Prostate gland (tissue), 2 donors: ENCODE results near the gene RUNX3. TPM values are rescaled to one million over a fixed set of nuclear protein-coding genes. Genes with fewer than 3 reads are reported as not detected.

Source experiments
- DNase-seq: peaks from one replicate; pipeline ENCODE4 v3.0.0-alpha.2; 2019; ENCODE audit warnings: low spot score
- H3K27ac ChIP-seq, 2 donors: fragments of 200-600 bp; sonication (generic); 2 replicates each; pipeline ENCODE4 v1.5.1; 2017 to 2019
- H3K27me3 ChIP-seq: fragments of 200-600 bp; sonication (generic); replicated peaks from 2 replicates; pipeline ENCODE4 v1.5.1; 2019; ENCODE audit not compliant: insufficient read depth
- H3K36me3 ChIP-seq, 2 donors: fragments of 200-600 bp; sonication (generic); 1 replicate in 1 of 2; 2 replicates in 1 of 2; pipeline versions ENCODE4 v1.5.1 to v1.8.1; 2017 to 2019
- H3K4me1 ChIP-seq: fragments of 200-600 bp; sonication (generic); replicated peaks from 2 replicates; pipeline ENCODE4 v1.5.1; 2019
- H3K4me3 ChIP-seq, 2 donors: fragments of 200-600 bp; sonication (generic); 2 replicates each; pipeline ENCODE4 v1.5.1; 2017 to 2019
- H3K9me3 ChIP-seq: fragments of 200-600 bp; sonication (generic); 2 replicates; pipeline ENCODE4 v1.5.1; 2017
- CTCF ChIP-seq, 4 experiments: fragments of 200-600 bp in 2 of 4; fragments of 450-650 bp in 2 of 4; sonication (generic) in 2 of 4; IDR thresholded peaks; 1 replicate in 3 of 4; 2 replicates in 1 of 4; pipeline ENCODE4 v1.5.1; 2016 to 2019; ENCODE audit warnings: antibody characterized with exemption in 4 of 4, mild to moderate bottlenecking in 2 of 4, moderate library complexity in 2 of 4
- POLR2A ChIP-seq: fragments of 450-650 bp; IDR thresholded peaks from one replicate; pipeline ENCODE4 v1.6.1; 2016; ENCODE audit warnings: antibody characterized with exemption, mild to moderate bottlenecking
- POLR2AphosphoS5 ChIP-seq: sonication (generic); formaldehyde crosslinking; IDR thresholded peaks from one replicate; pipeline ENCODE4 v1.6.1; 2017; ENCODE audit warnings: antibody characterized with exemption
- WGBS: methylation state at CpG from one replicate; pipeline ENCODE4 v1.1.5; 2018; 5-methylcytosine and 5-hydroxymethylcytosine counted together
- intact Hi-C: fragments of 100-400 bp; cut with DNase I; formaldehyde crosslinking; loops from one replicate; pipeline ENCODE4 v1.14.2; 2022
- total RNA-seq, 2 donors: library from RNA; depleted of rRNA; stranded (reverse); fragments of >200 nt; gene quantifications; one replicate each; pipeline ENCODE4 v1.1.0, GENCODE V29; 2016

The RUNX3 gene
- total RNA-seq, 2 donors from 2014 or later: 2.5 to 3.4 TPM

DNA sequence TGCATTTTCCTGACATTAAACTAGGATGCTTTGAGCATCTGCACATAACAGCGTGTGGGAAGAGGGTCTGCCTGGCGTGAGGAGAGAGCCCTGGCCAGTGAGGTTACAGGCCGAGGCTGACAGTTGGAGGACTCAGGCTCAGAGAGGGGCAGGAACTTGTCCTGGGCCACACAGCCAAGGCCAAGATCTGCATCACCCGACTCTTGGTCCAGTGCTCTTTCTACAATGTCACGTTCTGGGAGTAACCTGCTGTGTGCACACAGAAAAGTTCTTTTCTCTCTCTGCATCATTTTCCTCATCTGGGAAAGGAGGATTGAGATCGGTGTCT is 42.8 kb upstream of the RUNX3 start:
- no peaks in the 10 kb centered on the region for H3K27me3 ChIP-seq
- no peak overlapping the region for H3K27ac ChIP-seq
- H3K4me3 ChIP-seq: no peak overlapping the region
- 89% methylated on average over 6 of the region's 6 CpGs for WGBS
- intact Hi-C loops: no loop called here
- TF ChIP-seq POLR2AphosphoS5 (no peak), CTCF (IDR thresholded peaks at IDR 0.05) (no peak), POLR2A (no peak)
- H3K9me3 ChIP-seq: no peaks in the 10 kb centered on the region
- no peaks in the 10 kb centered on the region for H3K4me1 ChIP-seq
- no peak for DNase-seq
- no peaks in the 10 kb centered on the region for H3K36me3 ChIP-seq

- no peaks in the 10 kb centered on the region for H3K4me1 ChIP-seq
- H3K36me3 ChIP-seq: no peaks in the 10 kb centered on the region
- 75% methylated on average over 8 of the region's 8 CpGs for WGBS
- no peak for DNase-seq
- H3K9me3 ChIP-seq: no peaks in the 10 kb centered on the region
- intact Hi-C loops: no loop called here
- no peak overlapping the region for H3K4me3 ChIP-seq
- H3K27ac ChIP-seq: no peak overlapping the region
- H3K27me3 ChIP-seq: no peaks in the 10 kb centered on the region
- TF ChIP-seq CTCF (IDR thresholded peaks at IDR 0.05): no peak
- no peak for TF ChIP-seq POLR2A
- no peak for TF ChIP-seq POLR2AphosphoS5
Observed at GRCh38 chr1:24972221-24972914, 42.3 kb upstream of the RUNX3 start.

DNA sequence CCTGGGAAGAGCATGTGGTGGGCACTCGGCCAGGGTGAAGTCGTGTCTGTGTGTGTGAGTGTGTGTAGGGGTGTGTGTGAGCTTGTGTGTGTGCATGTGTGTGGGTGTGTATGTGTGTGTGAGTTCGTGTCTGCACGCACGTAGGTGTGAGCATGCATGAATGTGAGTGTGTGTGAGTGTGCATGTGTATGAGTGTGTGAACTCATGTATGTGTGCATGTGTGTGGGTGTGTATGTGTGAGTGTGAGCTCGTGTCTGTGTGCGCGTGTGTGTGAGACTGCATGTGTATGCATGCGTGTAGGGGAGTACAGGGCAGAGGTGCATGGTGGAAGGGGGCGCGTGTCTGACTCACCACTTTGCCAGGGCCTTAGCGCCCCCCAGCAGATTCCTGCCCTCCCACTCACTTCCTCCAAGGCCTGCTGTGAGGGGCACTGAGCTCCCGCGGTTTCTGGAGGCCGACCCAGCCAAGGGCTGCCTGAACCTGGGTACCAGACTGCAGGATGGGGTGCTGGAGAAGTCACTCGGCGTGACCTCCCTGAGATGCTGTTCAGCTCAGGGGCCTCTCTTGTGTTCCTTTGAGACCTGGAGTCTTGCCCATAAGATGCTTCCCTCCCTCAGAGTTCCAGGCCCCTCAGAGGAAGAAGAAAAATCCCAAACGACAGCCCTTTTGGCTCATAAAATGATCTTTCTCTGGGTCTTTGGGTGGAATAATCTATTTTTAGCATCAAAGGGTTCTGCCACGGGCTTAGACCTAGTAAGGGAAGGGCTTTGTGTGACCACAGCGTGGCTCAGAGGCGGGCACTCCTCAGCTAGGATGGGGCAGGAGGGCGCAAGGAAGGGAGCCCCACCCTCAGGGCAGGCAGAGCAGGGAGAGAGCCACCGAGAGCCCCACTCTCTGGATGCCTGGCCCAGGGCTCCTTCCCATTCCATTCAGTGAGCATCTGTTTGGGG is 41.1 kb upstream of the RUNX3 start:
- Histone ChIP-seq H3K4me1 (no peaks in the 10 kb centered on the region), H3K9me3 (no peaks in the 10 kb centered on the region), H3K27me3 (no peaks in the 10 kb centered on the region), H3K36me3 (no peaks in the 10 kb centered on the region), H3K4me3 (no peak overlapping the region), H3K27ac (no peak overlapping the region)
- intact Hi-C loops: no loop called here
- 81% methylated on average over 23 of the region's 23 CpGs for WGBS
- TF ChIP-seq CTCF (IDR thresholded peaks at IDR 0.05): no peak
- no peak for TF ChIP-seq POLR2A
- TF ChIP-seq POLR2AphosphoS5: no peak
- DNase-seq: no peak

GRCh38 chr1:24970399-24970753 is 40.3 kb upstream of the RUNX3 start:
- DNase-seq: no peak
- TF ChIP-seq CTCF (IDR thresholded peaks at IDR 0.05) (no peak), POLR2A (no peak), POLR2AphosphoS5 (no peak)
- no peak overlapping the region for H3K27ac ChIP-seq
- H3K9me3 ChIP-seq: no peaks in the 10 kb centered on the region
- intact Hi-C loops: no loop called here
- H3K4me3 ChIP-seq: no peak overlapping the region
- no peaks in the 10 kb centered on the region for H3K36me3 ChIP-seq
- no peaks in the 10 kb centered on the region for H3K27me3 ChIP-seq
- H3K4me1 ChIP-seq: no peaks in the 10 kb centered on the region
- 66% methylated on average over 8 of the region's 13 CpGs for WGBS
